Testis (tissue), 2 donors: ENCODE results near the gene OPTN.

Experiments
- CTCF ChIP-seq, 3 experiments: fragments of 450-650 bp in 2 of 3; fragments of 200-600 bp in 1 of 3; sonication (generic) in 1 of 3; IDR thresholded peaks; one replicate each; pipeline ENCODE4 v1.5.1; 2016 to 2019; ENCODE audit warnings: antibody characterized with exemption in 3 of 3, mild to moderate bottlenecking in 2 of 3, moderate library complexity in 1 of 3
- POLR2A ChIP-seq: fragments of 450-650 bp; IDR thresholded peaks from one replicate; pipeline ENCODE4 v1.6.1; 2017; ENCODE audit warnings: antibody characterized with exemption, mild to moderate bottlenecking, moderate library complexity

- TF ChIP-seq CTCF (IDR thresholded peaks at IDR 0.05) (no peak), POLR2A (no peak)
These were observed 31.5 kb upstream of the OPTN start for GRCh38 chr10:13068484-13068883.
